Stimulated activated CD4-positive, alpha-beta T cell treated with anti-CD3 and anti-CD28 coated beads, Interleukin-12 subunit alpha, Interleukin-12 subunit beta, amount 100 ng/mL, for 24 hours (primary cell): ENCODE results near the gene APBA2.

Source experiments
- DNase-seq, 2 experiments: peaks; one replicate each; pipeline ENCODE4 v3.0.0-alpha.2; 2020; ENCODE audit warnings: low read depth in 2 of 2

The APBA2 gene

GRCh38 chr15:28983432-28984311 is 97.9 kb downstream of the APBA2 start:
- no peak for DNase-seq

GRCh38 chr15:28984421-28985315 is 98.9 kb downstream of the APBA2 start:
- DNase-seq = no peak

- no peak for DNase-seq
These were observed 99.5 kb downstream of the APBA2 start for GRCh38 chr15:28985316-28985645.

GRCh38 chr15:28985691-28986090 is 99.9 kb downstream of the APBA2 start:
- no peak for DNase-seq

- no peak for DNase-seq
These were observed 100.3 kb downstream of the APBA2 start for GRCh38 chr15:28986108-28986507.

GRCh38 chr15:28986726-28987125 is 101.0 kb downstream of the APBA2 start:
- no peak for DNase-seq

GRCh38 chr15:28987337-28987736 is 101.6 kb downstream of the APBA2 start:
- no peak for DNase-seq

GRCh38 chr15:28989239-28989830 is 103.6 kb downstream of the APBA2 start:
- no peak for DNase-seq

- no peak for DNase-seq
These were observed 104.1 kb downstream of the APBA2 start for GRCh38 chr15:28989896-28990295.

- no peak for DNase-seq
These were observed 104.6 kb downstream of the APBA2 start for GRCh38 chr15:28990390-28990789.

GRCh38 chr15:28991236-28992171 is 105.7 kb downstream of the APBA2 start:
- DNase-seq = no peak

GRCh38 chr15:28992336-28992864 is 106.6 kb downstream of the APBA2 start:
- DNase-seq = no peak

GRCh38 chr15:28993051-28993719 is 107.4 kb downstream of the APBA2 start:
- DNase-seq = no peak

GRCh38 chr15:28993720-28994053 is 107.9 kb downstream of the APBA2 start:
- DNase-seq = no peak

- peak; percentile 17 to 30 for DNase-seq
These were observed 108.5 kb downstream of the APBA2 start for GRCh38 chr15:28994142-28994830.

GRCh38 chr15:28994831-28995596 is 109.2 kb downstream of the APBA2 start:
- DNase-seq = no peak

GRCh38 chr15:28995705-28996104 is 109.9 kb downstream of the APBA2 start:
- DNase-seq = no peak

- DNase-seq = no peak
These were observed 110.5 kb downstream of the APBA2 start for GRCh38 chr15:28996289-28996688.

GRCh38 chr15:28996953-28997352 is 111.2 kb downstream of the APBA2 start:
- DNase-seq = no peak
